Posterior cingulate gyrus (tissue), 11 donors: ENCODE results near the gene CRYBG1.
"Not testable (repeated sequence)": the region's sequence is repeated elsewhere in the genome, so short reads cannot be mapped to it uniquely, and the experiment has no call there.

Experiments used
- DNase-seq, 10 donors: peaks; one replicate each; pipeline versions ENCODE4 v3.0.0 to v3.0.0-alpha.2; 2020 to 2021; ENCODE audit warnings: mixed read lengths in 3 of 10
- intact Hi-C: fragments of 100-400 bp; cut with DNase I; formaldehyde crosslinking; loops from one replicate; pipeline ENCODE4 v1.15.1; 2023

CRYBG1 gene

DNA sequence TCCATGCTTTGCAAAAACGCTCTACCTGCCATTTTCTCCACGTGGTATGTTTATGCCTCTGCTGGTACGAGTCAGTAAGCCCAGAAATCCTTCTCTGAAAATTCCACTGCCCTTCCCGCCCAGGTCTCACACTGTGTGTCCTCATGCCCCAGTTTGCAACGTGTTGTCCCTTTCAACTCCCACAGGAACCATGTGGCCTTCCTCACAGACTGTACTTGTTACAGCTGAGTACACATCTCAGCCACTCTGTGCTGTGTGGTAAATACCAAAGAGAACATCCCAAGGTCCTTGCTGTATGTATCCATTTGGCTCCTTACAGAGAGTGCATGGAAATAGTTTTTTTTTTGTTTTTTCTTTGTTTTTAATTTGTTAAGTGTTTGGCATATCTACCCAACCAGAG, 211.9 kb downstream of the CRYBG1 start:
- intact Hi-C loops: no loop called here
- no peak for DNase-seq

- intact Hi-C loops: no loop called here
Observed at GRCh38 chr6:106572875-106573585, 212.5 kb downstream of the CRYBG1 start.

DNA sequence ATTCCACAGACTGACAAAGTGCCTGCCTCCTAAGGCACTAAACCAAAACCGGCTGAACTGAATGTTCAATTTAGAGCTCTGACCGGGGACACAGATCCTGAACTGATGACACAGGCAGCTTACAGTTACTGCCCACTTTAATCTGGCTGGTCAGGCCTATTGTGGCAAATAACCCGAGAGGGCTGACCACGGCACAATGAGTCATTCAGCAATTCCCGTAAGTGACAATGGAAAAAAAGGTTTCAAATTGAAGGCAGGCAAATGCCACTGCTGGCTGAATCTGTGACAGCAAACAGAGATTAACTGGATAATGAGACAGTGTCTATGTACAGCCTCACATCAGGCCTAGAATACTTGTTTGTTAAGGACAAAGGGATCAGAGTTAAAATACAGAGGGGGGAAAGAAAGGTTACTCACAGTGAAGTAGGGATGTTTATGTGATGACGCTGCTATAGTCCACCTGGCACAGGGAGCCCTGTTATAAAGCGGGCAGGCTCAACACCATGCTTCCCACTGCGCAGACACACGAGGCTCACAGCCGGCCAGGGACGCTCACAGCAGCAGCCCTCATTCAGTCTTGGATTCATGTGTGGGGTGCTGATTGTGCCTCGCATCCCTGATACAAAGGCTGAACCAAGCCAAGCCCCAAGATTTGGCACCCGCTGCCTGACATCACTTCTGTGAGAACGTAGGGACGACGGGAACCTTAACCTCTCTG, 214.4 kb downstream of the CRYBG1 start:
- intact Hi-C loops: no loop called here

More at GRCh38 chr6:106572875-106573585, 212.5 kb downstream of the CRYBG1 start:
- DNase-seq: no peak

DNA sequence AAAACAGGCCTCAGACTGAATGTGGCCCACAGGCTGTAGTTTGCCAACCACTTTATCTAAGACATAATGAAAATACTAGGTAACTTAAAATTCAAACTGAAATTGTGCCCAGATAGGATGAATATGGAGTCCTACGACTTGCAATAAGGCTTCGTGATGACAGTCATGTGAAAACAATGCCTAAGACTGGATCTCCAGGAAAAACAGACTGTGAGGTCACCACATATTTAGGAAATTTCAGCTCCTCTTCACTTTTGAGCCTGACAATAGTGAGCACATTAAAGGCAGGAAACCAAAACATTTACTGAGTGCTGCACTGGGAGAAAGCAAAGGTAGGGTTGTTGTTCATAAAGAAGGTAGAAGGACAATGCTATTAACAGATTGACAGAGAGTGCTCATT, 218.8 kb downstream of the CRYBG1 start:
- intact Hi-C loops: no loop called here
- DNase-seq: no peak

More for the DNA sequence above, 214.4 kb downstream of the CRYBG1 start:
- peak in 3 of 10 donors; percentile 23 to 34 (median 28) for DNase-seq

DNA sequence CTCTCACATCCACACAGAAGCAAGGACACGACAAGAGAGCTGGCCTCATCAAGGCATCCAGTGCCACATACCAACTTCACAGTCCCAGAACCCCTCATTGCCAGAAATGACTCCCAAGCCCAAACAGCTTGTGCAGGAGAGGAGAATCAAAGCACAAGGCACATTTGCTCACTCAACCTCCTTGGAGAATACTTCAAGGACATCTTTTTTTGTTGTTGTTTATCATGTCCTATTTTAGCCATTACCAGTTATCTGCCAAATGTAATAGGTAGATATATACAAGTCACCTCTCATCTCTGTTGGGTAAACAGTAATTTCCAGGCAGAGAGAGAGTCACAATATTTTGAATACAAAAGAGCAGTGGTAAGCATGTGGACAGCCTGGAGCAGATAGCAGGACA, 221.0 kb downstream of the CRYBG1 start:
- no peak for DNase-seq
- intact Hi-C loops: no loop called here

DNA sequence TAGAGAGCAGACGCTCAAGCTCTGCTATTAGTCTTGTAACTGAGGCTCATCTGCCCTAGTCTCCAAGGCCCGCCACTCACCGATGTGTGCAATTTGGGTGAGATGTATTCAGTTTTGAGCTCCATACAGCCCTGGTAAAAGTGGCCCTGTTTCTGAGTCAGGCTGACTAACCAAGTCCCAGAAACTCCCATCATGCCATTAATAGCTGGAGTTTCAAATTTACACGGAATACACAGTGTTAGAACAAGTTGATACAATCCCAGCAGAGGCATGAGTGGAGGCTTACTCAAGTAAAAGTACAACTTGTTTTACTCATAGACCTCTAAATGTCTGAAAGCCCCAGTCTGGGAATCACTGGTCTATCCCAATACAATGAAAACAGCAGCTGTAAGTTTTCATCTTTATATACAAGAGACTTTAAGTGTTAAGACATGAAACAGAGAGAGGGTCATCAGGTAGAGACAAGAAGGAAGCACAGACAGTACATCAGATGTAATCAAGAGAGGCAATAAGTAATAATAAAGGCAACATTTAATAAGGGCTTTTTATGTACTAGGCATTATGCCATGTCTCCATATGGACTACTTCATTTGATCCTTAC, 226.4 kb downstream of the CRYBG1 start:
- no peak for DNase-seq
- intact Hi-C loops: no loop called here

DNA sequence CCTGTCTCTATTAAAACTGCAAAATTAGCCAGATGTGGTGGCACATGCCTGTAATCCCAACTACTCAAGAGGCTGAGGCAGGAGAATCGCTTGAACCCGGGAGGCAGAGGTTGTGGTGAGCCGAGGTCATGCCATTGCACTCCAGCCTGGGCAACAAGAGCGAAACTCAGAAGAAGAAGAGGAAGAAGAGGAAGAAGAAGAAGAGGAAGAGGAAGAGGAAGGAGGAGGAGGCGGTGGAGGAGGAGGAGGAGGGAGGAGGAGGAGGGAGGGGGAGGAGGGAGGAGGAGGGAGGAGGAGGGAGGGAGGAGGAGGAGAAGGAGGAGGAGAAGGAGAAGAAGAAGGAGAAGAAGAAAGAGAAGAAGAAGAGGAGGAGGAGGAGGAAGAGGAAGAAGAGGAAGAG, 228.4 kb downstream of the CRYBG1 start:
- intact Hi-C loops: not testable (repeated sequence)

DNA sequence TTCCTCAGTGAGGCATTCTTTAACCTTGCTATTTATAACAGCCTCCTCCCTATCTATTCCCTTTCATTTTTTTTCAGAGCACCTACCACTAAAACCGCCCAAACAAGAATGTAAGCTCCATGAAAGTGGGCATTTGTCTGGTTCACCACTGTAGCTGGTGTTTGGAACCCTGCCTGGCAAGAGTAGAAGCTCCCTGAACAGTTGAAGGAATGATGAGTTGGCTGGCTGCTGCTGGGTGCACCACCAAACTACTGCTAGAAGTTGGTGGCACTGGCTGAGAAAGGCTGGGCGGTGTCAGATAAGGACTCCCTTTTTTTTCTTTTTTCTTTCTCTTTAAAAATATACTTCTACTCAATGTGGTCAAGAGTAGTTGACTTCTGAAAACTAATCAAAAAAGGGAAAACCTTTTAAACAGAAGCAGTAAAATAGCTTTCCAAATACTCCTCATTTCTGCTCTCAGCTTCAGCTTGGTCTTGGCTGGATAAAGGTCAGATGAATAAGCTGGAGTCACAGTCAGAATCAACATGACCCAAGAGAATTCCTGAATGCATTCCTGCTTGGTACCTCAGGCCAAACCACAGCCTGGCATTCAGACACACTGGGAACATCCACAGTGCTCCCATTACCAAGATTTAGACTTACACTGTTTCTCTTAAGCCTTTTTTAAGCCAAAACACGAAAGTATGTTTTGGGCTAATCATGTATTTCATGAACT, 230.8 kb downstream of the CRYBG1 start:
- no peak for DNase-seq
- intact Hi-C loops: no loop called here

More for the DNA sequence above, 228.4 kb downstream of the CRYBG1 start:
- not testable (repeated sequence) for DNase-seq

DNA sequence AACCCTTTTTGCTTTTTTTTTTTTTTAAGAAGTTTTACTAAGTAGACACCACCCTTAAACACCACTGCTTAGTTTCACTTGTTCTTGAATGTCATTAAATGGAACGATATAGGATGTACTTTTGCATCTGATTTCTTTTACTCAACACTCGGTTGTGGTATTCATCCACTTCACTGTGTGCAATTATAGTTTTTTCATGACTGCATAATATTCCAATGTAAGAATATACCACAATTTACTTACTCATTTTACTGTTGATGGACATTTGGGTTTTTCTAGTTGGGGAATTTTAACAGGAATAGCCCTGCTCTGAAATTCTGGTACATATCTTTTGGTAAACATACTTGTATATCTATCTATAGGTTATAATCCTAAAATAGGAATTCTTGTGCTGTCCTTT, 238.9 kb downstream of the CRYBG1 start:
- intact Hi-C loops: no loop called here
- DNase-seq: no peak

- DNase-seq: no peak
- intact Hi-C loops: no loop called here
Observed at GRCh38 chr6:106600329-106600728, 239.8 kb downstream of the CRYBG1 start.

- intact Hi-C loops: no loop called here
- no peak for DNase-seq
Observed at GRCh38 chr6:106608080-106608668, 247.7 kb downstream of the CRYBG1 start.

DNA sequence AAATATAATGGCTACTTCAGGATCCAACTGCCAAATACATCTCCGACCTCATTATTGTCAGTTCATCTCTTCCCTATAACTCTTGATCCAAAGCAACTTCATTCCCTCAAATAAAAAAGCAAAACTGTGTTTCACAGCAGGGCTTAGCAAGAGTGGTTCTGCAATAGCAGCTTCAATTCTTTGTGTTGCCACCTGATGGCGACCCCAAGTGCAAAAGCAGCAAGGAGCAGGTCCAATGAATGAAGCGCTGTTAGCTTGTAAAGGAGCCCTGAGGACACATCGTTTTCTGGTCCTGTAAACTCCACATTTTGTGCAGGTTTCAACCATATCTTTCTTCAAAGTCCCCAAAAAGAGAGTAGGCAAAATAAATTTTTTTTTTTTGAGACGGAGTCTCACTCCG, 249.2 kb downstream of the CRYBG1 start:
- no peak for DNase-seq
- intact Hi-C loops: no loop called here

DNA sequence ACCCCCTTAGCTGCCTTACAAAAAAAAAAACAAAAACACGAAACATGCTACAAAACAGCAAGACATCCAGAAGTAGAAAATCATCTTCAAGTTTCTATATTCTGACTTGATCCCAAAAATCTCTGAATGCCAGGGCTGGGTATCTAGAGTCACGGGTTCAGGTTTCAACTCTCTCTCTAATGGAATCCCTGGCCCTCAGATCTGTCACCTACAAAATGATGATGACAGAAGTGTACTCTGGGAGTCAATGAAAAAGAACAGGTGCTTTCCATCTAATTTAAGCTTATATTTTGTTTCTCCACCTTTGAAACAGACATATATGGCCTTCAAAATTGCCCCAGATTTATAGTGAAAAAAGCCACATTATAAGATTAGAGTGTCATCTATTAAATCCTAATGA, 250.5 kb downstream of the CRYBG1 start:
- intact Hi-C loops: no loop called here
- DNase-seq: no peak

- DNase-seq: no peak
- intact Hi-C loops: no loop called here
Observed at GRCh38 chr6:106612671-106613416, 252.3 kb downstream of the CRYBG1 start.

GRCh38 chr6:106613590-106613989, 253.1 kb downstream of the CRYBG1 start:
- no peak for DNase-seq
- intact Hi-C loops: no loop called here

GRCh38 chr6:106614166-106614565, 253.6 kb downstream of the CRYBG1 start:
- intact Hi-C loops: no loop called here
- no peak for DNase-seq

DNA sequence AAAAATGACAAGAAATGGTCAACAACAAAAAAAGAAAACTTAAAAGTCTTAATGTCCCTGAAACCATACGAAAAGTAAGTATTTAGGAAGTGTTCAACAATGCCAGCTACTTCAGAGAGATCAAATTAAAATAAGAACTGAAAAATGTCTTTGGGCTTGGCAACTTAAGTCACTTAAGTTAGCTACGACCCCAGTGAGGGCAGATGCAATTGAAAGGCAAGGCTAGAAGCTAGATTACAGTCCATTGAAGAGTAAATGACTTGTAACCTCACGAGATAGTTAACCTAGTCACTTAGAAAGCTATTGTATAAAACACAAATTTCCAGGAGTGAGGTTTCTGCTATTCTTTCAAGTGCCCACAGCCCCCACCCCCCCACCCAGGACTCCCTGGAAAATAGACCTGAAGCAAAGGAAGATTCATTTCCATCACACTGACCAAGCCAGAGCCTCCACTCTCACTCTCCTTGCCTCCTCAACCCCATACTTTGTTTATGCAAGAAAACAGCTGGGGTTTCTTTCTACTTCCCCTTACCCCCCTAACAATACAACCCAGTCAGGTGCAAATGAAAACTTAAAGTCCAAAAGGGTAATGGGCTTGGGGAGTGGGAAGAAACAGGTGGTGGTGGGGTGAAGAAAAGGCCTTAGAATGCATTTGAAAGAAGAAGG, 254.2 kb downstream of the CRYBG1 start:
- intact Hi-C loops: no loop called here
- no peak for DNase-seq

- no peak for DNase-seq
- intact Hi-C loops: no loop called here
Observed at GRCh38 chr6:106617302-106617701, 256.8 kb downstream of the CRYBG1 start.

- no peak for DNase-seq
- intact Hi-C loops: no loop called here
Observed at GRCh38 chr6:106617857-106618256, 257.3 kb downstream of the CRYBG1 start.
